ENCODE results near the gene IRF2BP2.

IRF2BP2 gene

GRCh38 chr1:234581063-234581714 is 28.8 kb downstream of the IRF2BP2 start:
- DNase-seq = no peak

GRCh38 chr1:234579967-234580366 is 30.0 kb downstream of the IRF2BP2 start:
- peak; percentile 34 for DNase-seq

- DNase-seq = no peak
Measured at GRCh38 chr1:234578735-234579134, 31.2 kb downstream of the IRF2BP2 start.

GRCh38 chr1:234578087-234578486 is 31.9 kb downstream of the IRF2BP2 start:
- no peak for DNase-seq

- no peak for DNase-seq
Measured at GRCh38 chr1:234573711-234574299, 36.2 kb downstream of the IRF2BP2 start.

- DNase-seq = no peak
Measured at GRCh38 chr1:234572966-234573365, 37.0 kb downstream of the IRF2BP2 start.

- no peak for DNase-seq
Measured at GRCh38 chr1:234571702-234572101, 38.3 kb downstream of the IRF2BP2 start.

GRCh38 chr1:234570329-234571120 is 39.5 kb downstream of the IRF2BP2 start:
- DNase-seq = no peak

GRCh38 chr1:234568345-234568744 is 41.6 kb downstream of the IRF2BP2 start:
- no peak for DNase-seq

- DNase-seq = no peak
Measured at GRCh38 chr1:234565132-234565531, 44.8 kb downstream of the IRF2BP2 start.

GRCh38 chr1:234564035-234565029 is 45.6 kb downstream of the IRF2BP2 start:
- no peak for DNase-seq

GRCh38 chr1:234562334-234562733 is 47.6 kb downstream of the IRF2BP2 start:
- DNase-seq = no peak

GRCh38 chr1:234561319-234561718 is 48.7 kb downstream of the IRF2BP2 start:
- DNase-seq = no peak

GRCh38 chr1:234559902-234560676 is 49.9 kb downstream of the IRF2BP2 start:
- no peak for DNase-seq

- DNase-seq = no peak
Measured at GRCh38 chr1:234559152-234559901, 50.7 kb downstream of the IRF2BP2 start.

- no peak for DNase-seq
Measured at GRCh38 chr1:234558330-234558836, 51.6 kb downstream of the IRF2BP2 start.

- DNase-seq = no peak
Measured at GRCh38 chr1:234556245-234556943, 53.6 kb downstream of the IRF2BP2 start.

GRCh38 chr1:234555390-234556024 is 54.5 kb downstream of the IRF2BP2 start:
- no peak for DNase-seq

GRCh38 chr1:234554698-234555311 is 55.2 kb downstream of the IRF2BP2 start:
- DNase-seq = no peak

Data from RPMI8226 (cell line).